GM12873 (cell line): ENCODE results near the gene FCER2.
A peak's percentile ranks its signal among the peaks of the same experiment; 100 is the strongest.

Experiments
- CTCF ChIP-seq: IDR thresholded peaks from 2 replicates; pipeline ENCODE4 v1.5.1; 2012; ENCODE audit warnings: low read depth, mild to moderate bottlenecking, moderate library complexity, low read length, control low read depth; ENCODE audit not compliant: insufficient read depth; ENCODE audit errors: missing control alignments

FCER2 gene

GRCh38 chr19:7687177-7687576 lies 14.8 kb downstream of the FCER2 start:
- no peak for TF ChIP-seq CTCF

GRCh38 chr19:7685546-7686445 lies 16.1 kb downstream of the FCER2 start:
- TF ChIP-seq CTCF, result no peak

- TF ChIP-seq CTCF, result no peak
Observed at GRCh38 chr19:7682175-7682855, 19.6 kb downstream of the FCER2 start.

DNA sequence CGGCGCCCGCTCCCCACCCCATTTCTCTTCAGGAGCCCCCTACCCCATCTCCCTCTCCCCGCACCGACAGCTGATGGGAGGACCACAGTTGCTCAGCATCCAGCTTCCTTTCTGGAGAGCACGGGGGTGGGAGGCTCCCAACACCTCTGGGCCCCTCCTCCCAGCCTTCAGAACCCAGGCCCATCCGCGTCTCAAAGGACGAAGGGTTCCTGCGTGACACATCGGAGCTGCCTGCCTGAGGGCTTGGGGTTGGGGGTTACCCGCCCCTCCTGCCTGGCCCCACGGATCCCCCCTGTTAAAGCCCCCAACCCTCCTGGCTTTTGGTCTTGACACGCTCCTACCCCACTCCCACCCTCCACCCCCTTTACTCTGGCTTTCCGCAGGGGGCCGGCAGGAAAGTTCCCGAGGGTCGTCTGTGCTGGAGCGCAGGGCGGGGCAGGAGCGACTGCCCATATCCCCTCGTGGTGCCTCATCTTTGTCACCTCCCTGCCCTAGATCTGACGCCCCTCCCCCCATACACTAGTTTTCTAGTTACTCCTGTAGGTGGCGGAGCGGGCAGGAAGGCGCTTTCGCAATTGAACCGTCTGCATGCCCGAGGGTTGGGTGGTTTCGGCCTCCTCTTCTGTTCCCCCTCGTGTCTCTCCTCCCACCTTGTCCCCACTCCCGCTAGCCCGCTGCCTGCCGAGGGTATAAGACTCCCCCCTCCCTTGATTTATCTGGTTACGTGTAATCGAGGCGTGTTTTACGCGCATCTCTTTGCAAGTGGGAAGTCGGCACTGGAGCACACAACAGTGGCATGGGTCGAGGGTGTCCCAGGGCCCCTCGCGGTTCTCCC lies 20.4 kb downstream of the FCER2 start:
- peak; percentile 76 for TF ChIP-seq CTCF

- peak; percentile 86 for TF ChIP-seq CTCF
Observed at GRCh38 chr19:7680606-7681339, 21.2 kb downstream of the FCER2 start, which contains the start of gene TRAPPC5. TRAPPC5 (plus strand) TSS chr19:7680833; CDS start chr19:7682254, 1,421 bp downstream.

GRCh38 chr19:7679771-7680605 lies 21.9 kb downstream of the FCER2 start:
- TF ChIP-seq CTCF, result no peak
